Neural cell (in vitro differentiated cells): ENCODE measurements around the gene TAOK3. TPM values are rescaled to one million over a fixed set of nuclear protein-coding genes. Genes with fewer than 3 reads are reported as not detected.

Experiments used
- H2AFZ ChIP-seq: fragments of 200-600, 300-800 bp; sonication (generic), shearing (Covaris generic); 2 replicates; pipeline ENCODE4 v1.6.0; 2014; ENCODE audit warnings: low read depth, mild to moderate bottlenecking, antibody characterized with exemption, low read length, moderate library complexity
- H3F3A ChIP-seq: fragments of 200-600 bp; shearing (Covaris generic); 2 replicates; pipeline ENCODE4 v1.6.1; 2016; ENCODE audit warnings: mild to moderate bottlenecking, moderate library complexity, mixed read lengths, antibody characterized with exemption, low read length; ENCODE audit not compliant: insufficient read depth, poor library complexity, severe bottlenecking
- H3K27ac ChIP-seq: fragments of 200-600, 300-800 bp; sonication (generic), shearing (Covaris generic); 2 replicates; pipeline ENCODE4 v1.5.1; 2014; ENCODE audit warnings: mild to moderate bottlenecking, low read length, moderate library complexity
- H3K27me3 ChIP-seq: fragments of 300-800, 200-600 bp; sonication (generic), shearing (Covaris generic); 2 replicates; pipeline ENCODE4 v1.6.0; 2014; ENCODE audit warnings: mild to moderate bottlenecking, low read depth, low read length, moderate library complexity; ENCODE audit not compliant: insufficient read depth
- H3K36me3 ChIP-seq: fragments of 300-800, 200-600 bp; sonication (generic), shearing (Covaris generic); 2 replicates; pipeline ENCODE4 v1.5.1; 2014; ENCODE audit warnings: mild to moderate bottlenecking, antibody characterized with exemption, low read length, moderate library complexity; ENCODE audit not compliant: insufficient read depth
- H3K4me2 ChIP-seq: fragments of 300-800, 200-600 bp; sonication (generic), shearing (Covaris generic); 2 replicates; pipeline ENCODE4 v1.6.0; 2014; ENCODE audit warnings: mild to moderate bottlenecking, low read length
- H3K4me3 ChIP-seq: fragments of 300-800, 200-600 bp; sonication (generic), shearing (Covaris generic); 2 replicates; pipeline ENCODE4 v1.5.1; 2014; ENCODE audit warnings: mild to moderate bottlenecking, low read length, moderate library complexity
- H3K79me2 ChIP-seq: fragments of 200-600 bp; shearing (Covaris generic); replicated peaks from 2 replicates; pipeline ENCODE4 v1.6.0; 2014; ENCODE audit warnings: mild to moderate bottlenecking, low read length, moderate library complexity; ENCODE audit not compliant: insufficient read depth
- H3K9ac ChIP-seq: fragments of 300-800, 200-600 bp; sonication (generic), shearing (Covaris generic); 2 replicates; pipeline ENCODE4 v1.6.1; 2016; ENCODE audit warnings: mild to moderate bottlenecking, low read length, mixed read lengths
- H3K9me2 ChIP-seq: fragments of 200-600 bp; shearing (Covaris generic); 2 replicates; pipeline ENCODE4 v1.6.1; 2016; ENCODE audit warnings: mild to moderate bottlenecking, low read length, mixed read lengths; ENCODE audit not compliant: insufficient read depth
- H3K9me3 ChIP-seq: fragments of 200-600, 300-800 bp; sonication (generic), shearing (Covaris generic); 2 replicates; pipeline ENCODE4 v1.6.1; 2016; ENCODE audit warnings: mild to moderate bottlenecking, mixed run types, low read length, moderate library complexity, mixed read lengths
- H4K20me1 ChIP-seq: fragments of 200-600 bp; shearing (Covaris generic); 2 replicates; pipeline ENCODE4 v1.6.1; 2016; ENCODE audit warnings: mild to moderate bottlenecking, mixed run types; ENCODE audit not compliant: insufficient read depth
- EP300 ChIP-seq: fragments of 450-650 bp; conservative IDR thresholded peaks from 2 replicates; pipeline ENCODE4 v1.6.1; 2014; ENCODE audit warnings: antibody characterized with exemption, mild to moderate bottlenecking, moderate library complexity; ENCODE audit not compliant: poor library complexity, severe bottlenecking
- EZH2 ChIP-seq: fragments of 200-600, 300-800 bp; shearing (Covaris generic), sonication (generic); IDR thresholded peaks from 2 replicates; pipeline ENCODE4 v1.6.1; 2014; ENCODE audit warnings: antibody characterized with exemption, low read length, borderline replicate concordance, mild to moderate bottlenecking; ENCODE audit not compliant: insufficient read depth, poor library complexity, severe bottlenecking
- MXI1 ChIP-seq: fragments of 450-650 bp; conservative IDR thresholded peaks from 2 replicates; pipeline ENCODE4 v1.6.1; 2014; ENCODE audit warnings: antibody characterized with exemption, mild to moderate bottlenecking; ENCODE audit not compliant: poor library complexity, severe bottlenecking
- POLR2AphosphoS5 ChIP-seq: IDR thresholded peaks from 2 replicates; pipeline ENCODE4 v1.6.1; 2012
- RAD21 ChIP-seq: fragments of 450-650 bp; conservative IDR thresholded peaks from 2 replicates; pipeline ENCODE4 v1.6.1; 2014; ENCODE audit warnings: antibody characterized with exemption, mild to moderate bottlenecking, moderate library complexity
- SMC3 ChIP-seq: fragments of 450-650 bp; conservative IDR thresholded peaks from 2 replicates; pipeline ENCODE4 v1.6.1; 2014; ENCODE audit warnings: antibody characterized with exemption, mild to moderate bottlenecking, moderate library complexity; ENCODE audit not compliant: poor library complexity
- TAF1 ChIP-seq: IDR thresholded peaks from 2 replicates; pipeline ENCODE4 v1.6.1; 2012; ENCODE audit warnings: low read depth
- polyA plus RNA-seq: library from polyadenylated mRNA; depleted of rRNA; stranded (reverse); fragments of >200 nt; gene quantifications from 2 replicates; pipeline ENCODE4 v1.2.3, GENCODE V29; 2014
- TF ChIP-seq, protein P1 (sequence below): fragments of 450-650 bp; IDR thresholded peaks from 2 replicates; pipeline ENCODE4 v1.5.1; 2014; ENCODE audit warnings: antibody characterized with exemption, mild to moderate bottlenecking, moderate library complexity; ENCODE audit not compliant: poor library complexity, severe bottlenecking
- TF ChIP-seq, protein P2 (sequence below): IDR thresholded peaks from 2 replicates; pipeline ENCODE4 v1.6.1; 2012; ENCODE audit warnings: borderline replicate concordance

TAOK3 gene
- polyA plus RNA-seq, 1 donor from 2014 or later, result 148 TPM

- no peak overlapping the region for H3K4me3 ChIP-seq
- no peaks in the 10 kb centered on the region for H3F3A ChIP-seq
- H3K9me3 ChIP-seq, result no peaks in the 10 kb centered on the region
- TF ChIP-seq EP300 (no peak), SMC3 (no peak), TAF1 (no peak), POLR2AphosphoS5 (no peak), EZH2 (no peak), RAD21 (no peak), MXI1 (no peak)
- TF ChIP-seq, protein P1, sequence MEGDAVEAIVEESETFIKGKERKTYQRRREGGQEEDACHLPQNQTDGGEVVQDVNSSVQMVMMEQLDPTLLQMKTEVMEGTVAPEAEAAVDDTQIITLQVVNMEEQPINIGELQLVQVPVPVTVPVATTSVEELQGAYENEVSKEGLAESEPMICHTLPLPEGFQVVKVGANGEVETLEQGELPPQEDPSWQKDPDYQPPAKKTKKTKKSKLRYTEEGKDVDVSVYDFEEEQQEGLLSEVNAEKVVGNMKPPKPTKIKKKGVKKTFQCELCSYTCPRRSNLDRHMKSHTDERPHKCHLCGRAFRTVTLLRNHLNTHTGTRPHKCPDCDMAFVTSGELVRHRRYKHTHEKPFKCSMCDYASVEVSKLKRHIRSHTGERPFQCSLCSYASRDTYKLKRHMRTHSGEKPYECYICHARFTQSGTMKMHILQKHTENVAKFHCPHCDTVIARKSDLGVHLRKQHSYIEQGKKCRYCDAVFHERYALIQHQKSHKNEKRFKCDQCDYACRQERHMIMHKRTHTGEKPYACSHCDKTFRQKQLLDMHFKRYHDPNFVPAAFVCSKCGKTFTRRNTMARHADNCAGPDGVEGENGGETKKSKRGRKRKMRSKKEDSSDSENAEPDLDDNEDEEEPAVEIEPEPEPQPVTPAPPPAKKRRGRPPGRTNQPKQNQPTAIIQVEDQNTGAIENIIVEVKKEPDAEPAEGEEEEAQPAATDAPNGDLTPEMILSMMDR, result no peak
- TF ChIP-seq, protein P2, sequence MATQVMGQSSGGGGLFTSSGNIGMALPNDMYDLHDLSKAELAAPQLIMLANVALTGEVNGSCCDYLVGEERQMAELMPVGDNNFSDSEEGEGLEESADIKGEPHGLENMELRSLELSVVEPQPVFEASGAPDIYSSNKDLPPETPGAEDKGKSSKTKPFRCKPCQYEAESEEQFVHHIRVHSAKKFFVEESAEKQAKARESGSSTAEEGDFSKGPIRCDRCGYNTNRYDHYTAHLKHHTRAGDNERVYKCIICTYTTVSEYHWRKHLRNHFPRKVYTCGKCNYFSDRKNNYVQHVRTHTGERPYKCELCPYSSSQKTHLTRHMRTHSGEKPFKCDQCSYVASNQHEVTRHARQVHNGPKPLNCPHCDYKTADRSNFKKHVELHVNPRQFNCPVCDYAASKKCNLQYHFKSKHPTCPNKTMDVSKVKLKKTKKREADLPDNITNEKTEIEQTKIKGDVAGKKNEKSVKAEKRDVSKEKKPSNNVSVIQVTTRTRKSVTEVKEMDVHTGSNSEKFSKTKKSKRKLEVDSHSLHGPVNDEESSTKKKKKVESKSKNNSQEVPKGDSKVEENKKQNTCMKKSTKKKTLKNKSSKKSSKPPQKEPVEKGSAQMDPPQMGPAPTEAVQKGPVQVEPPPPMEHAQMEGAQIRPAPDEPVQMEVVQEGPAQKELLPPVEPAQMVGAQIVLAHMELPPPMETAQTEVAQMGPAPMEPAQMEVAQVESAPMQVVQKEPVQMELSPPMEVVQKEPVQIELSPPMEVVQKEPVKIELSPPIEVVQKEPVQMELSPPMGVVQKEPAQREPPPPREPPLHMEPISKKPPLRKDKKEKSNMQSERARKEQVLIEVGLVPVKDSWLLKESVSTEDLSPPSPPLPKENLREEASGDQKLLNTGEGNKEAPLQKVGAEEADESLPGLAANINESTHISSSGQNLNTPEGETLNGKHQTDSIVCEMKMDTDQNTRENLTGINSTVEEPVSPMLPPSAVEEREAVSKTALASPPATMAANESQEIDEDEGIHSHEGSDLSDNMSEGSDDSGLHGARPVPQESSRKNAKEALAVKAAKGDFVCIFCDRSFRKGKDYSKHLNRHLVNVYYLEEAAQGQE, result no peak
- H3K9ac ChIP-seq, result no peak overlapping the region
- H3K27me3 ChIP-seq, result no peaks in the 10 kb centered on the region
- H3K4me2 ChIP-seq, result no peak overlapping the region
- no peaks in the 10 kb centered on the region for H4K20me1 ChIP-seq
- H3K9me2 ChIP-seq, result no peaks in the 10 kb centered on the region
- H2AFZ ChIP-seq, result no peak overlapping the region
- H3K27ac ChIP-seq, result no peak overlapping the region
- peaks cover 6% of the 10 kb centered on the region for H3K36me3 ChIP-seq
- no peaks in the 10 kb centered on the region for H3K79me2 ChIP-seq
Measured at GRCh38 chr12:118150625-118151024, 222.1 kb downstream of the TAOK3 start.

DNA sequence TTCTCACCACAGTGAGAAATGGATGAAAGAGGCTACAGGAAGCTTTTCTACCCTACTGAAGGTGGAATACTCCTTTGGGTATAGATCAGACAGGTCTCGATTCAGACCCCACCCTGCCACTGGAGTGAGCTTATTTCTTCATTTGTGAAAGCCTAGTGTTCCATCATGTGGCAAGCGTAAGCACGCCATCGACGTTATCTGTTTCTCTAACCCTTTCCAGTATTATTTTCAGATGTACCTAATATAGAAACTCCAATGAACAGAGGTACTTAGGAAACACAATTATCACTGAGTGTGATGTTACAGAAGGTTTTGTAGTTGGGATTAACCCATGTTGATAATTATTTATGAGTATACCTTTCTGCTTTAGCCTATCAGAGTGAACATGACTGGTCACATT, 224.4 kb downstream of the TAOK3 start:
- H3K4me2 ChIP-seq, result no peak overlapping the region
- H3K4me3 ChIP-seq, result no peak overlapping the region
- H3K27me3 ChIP-seq, result no peaks in the 10 kb centered on the region
- H4K20me1 ChIP-seq, result no peaks in the 10 kb centered on the region
- TF ChIP-seq, protein P1, result no peak
- TF ChIP-seq, protein P2, result no peak
- TF ChIP-seq MXI1, result no peak
- TF ChIP-seq POLR2AphosphoS5, result no peak
- no peak for TF ChIP-seq EP300
- TF ChIP-seq EZH2, result no peak
- no peak for TF ChIP-seq RAD21
- no peak for TF ChIP-seq TAF1
- TF ChIP-seq SMC3, result no peak
- no peak overlapping the region for H3K27ac ChIP-seq
- H3K79me2 ChIP-seq, result no peaks in the 10 kb centered on the region
- H2AFZ ChIP-seq, result no peak overlapping the region
- H3F3A ChIP-seq, result no peaks in the 10 kb centered on the region
- H3K36me3 ChIP-seq, result peaks cover 6% of the 10 kb centered on the region
- H3K9ac ChIP-seq, result no peak overlapping the region
- no peaks in the 10 kb centered on the region for H3K9me3 ChIP-seq
- no peaks in the 10 kb centered on the region for H3K9me2 ChIP-seq
